Subcutaneous adipose tissue (tissue), 4 donors: ENCODE results near the gene DCAF17. TPM values are rescaled to one million over a fixed set of nuclear protein-coding genes. Genes with fewer than 3 reads are reported as not detected.

Experiments used
- CTCF ChIP-seq: fragments of 450-650 bp; IDR thresholded peaks from one replicate; pipeline ENCODE4 v1.5.1; 2016; ENCODE audit warnings: low read depth, mild to moderate bottlenecking, control low read depth, antibody characterized with exemption, moderate library complexity
- total RNA-seq, 4 donors: library from RNA; depleted of rRNA; stranded (reverse); fragments of >200 nt; gene quantifications; one replicate each; pipeline ENCODE4 v1.1.0, GENCODE V29; 2016

Gene DCAF17, protein sequence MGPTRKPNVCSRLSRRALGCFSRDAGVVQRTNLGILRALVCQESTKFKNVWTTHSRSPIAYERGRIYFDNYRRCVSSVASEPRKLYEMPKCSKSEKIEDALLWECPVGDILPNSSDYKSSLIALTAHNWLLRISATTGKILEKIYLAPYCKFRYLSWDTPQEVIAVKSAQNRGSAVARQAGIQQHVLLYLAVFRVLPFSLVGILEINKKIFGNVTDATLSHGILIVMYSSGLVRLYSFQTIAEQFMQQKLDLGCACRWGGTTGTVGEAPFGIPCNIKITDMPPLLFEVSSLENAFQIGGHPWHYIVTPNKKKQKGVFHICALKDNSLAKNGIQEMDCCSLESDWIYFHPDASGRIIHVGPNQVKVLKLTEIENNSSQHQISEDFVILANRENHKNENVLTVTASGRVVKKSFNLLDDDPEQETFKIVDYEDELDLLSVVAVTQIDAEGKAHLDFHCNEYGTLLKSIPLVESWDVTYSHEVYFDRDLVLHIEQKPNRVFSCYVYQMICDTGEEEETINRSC
- 10 to 100 TPM; 14.3 to 29.4 (median 18.3) TPM for total RNA-seq

DNA sequence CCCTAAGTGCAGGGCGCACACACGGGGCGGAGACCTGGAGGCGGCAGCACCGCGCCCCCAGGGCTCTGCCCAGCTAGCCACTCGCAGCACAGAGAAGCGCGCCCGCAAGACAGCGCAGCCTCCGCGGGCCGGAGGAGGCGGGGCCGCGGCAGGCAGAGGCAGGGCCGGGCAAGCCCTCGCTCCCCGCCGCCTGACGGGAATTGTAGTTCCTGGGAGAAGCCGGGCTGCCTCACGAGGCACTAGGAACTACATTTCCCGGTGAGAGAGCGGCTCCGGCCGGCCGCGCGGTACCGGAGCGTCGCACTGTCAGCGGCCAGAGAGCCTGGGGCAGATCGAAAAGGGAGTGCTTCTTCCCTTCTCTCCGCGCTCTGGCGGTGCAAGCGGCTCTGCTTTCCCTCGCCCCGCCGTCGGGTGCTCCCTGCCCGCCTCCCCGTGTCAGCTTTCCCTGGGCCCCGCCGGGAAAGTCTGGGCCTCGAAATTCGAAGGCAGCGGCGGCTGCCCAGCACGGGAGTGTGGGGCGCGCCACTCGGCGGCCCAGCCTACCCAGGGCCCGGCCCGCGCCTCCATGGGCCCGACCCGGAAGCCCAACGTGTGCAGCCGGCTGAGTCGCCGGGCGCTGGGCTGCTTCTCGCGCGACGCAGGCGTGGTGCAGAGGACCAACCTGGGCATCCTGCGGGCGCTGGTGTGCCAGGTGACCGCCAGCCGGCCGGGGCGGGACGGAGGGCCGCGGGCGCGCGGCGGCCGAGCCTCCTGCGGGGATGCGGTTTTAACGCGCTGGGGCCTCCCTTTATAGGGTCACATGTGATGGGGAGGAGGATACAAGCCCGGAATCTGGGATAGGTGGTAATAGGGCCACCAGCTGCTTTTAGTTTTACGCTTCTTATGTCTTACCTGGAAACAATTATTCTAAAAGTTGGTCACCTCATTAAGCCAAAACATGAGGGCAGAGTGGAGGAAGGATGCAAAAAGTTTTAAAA lies at the start of gene DCAF17:
Gene DCAF17, plus strand, starts transcription at position 214 of the 977 bp plus-strand sequence. Its CDS starts 352 bp downstream, at position 566.
- no peak for TF ChIP-seq CTCF

- TF ChIP-seq CTCF: no peak
These were observed 47.4 kb upstream of the DCAF17 start for GRCh38 chr2:171386627-171387026.

- TF ChIP-seq CTCF: no peak
These were observed 47.0 kb upstream of the DCAF17 start for GRCh38 chr2:171387052-171387451.

- no peak for TF ChIP-seq CTCF
These were observed 44.7 kb upstream of the DCAF17 start for GRCh38 chr2:171389325-171389724.

- no peak for TF ChIP-seq CTCF
These were observed 44.2 kb upstream of the DCAF17 start for GRCh38 chr2:171389780-171390179.

DNA sequence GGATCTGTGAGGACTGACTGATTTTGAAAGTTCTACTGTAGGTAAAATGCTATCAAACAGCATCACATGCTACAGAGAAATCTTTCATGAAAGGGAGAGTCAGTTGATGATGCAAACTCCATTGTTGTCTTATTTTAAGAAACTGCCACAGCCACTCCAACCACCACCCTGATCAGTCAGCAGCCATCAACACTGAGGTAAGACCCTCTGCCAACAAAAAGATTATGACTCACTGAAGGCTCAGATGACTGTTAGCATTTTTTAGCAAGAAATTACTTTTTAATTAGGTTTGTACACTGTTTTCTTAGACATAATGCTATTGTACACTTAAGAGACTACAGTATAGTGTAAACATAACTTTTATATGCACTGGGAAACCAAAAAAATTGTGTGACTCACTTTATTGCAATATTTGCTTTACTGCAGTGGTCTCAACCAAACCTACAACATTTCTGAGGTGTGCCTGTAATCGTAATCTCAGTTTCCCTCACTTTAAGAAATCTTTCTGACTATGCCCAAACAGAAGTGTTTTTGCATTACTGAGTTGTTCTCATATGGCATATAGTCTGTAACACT lies 43.0 kb upstream of the DCAF17 start:
- no peak for TF ChIP-seq CTCF
